Cerebellar nuclear complex (tissue), 1 donor: ENCODE results near the gene TEX48.

Experiments used
- DNase-seq, 2 experiments: peaks; one replicate each; lab custom pipeline; 2025; lab: John Stamatoyannopoulos, UW

The TEX48 gene

DNA sequence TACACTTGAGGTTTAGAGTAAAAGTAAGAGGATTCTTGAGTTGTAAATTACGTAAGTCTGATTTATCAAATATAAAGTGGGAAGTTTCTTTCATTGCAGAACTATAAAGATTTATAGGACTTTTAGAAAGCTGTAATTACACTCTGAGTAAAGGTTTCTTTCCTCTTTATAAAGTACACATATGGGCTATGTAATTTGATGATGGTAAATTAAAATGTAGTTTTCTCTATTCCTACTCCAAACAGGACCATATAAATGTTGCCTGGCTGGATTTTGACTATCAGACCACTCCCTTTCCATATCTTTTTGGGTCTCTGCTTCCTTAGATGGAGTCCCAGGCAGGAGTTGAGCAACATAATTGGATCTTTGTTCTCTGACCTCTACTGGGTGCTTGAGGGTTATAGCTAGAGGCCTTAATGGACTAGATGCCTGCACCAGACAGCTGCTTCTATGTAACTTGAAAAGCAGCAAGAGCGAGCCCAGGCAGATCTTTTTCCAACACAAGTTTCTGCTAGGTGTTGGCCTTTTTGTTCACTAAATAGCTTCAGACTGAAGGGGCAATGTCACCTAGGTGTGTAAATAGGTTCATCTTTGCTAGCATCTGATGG lies 11.4 kb upstream of the TEX48 start:
- DNase-seq = no peak

DNA sequence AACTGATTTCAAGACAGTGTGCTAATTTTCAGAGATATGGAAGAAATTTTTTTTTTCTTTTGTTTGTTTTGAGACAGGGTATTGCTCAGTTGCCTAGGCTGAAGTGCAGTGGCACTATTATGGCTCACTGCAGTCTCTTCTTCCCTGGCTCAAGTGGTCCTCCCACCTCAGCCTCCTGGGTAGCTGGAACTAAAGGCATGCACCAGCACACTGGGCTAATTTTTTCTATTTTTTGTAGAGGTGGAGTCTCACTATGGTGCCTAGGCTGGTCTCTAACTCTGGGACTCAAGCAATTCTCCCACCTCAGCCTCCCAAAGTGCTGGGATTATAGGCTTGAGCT lies 9.9 kb upstream of the TEX48 start:
- DNase-seq = no peak

DNA sequence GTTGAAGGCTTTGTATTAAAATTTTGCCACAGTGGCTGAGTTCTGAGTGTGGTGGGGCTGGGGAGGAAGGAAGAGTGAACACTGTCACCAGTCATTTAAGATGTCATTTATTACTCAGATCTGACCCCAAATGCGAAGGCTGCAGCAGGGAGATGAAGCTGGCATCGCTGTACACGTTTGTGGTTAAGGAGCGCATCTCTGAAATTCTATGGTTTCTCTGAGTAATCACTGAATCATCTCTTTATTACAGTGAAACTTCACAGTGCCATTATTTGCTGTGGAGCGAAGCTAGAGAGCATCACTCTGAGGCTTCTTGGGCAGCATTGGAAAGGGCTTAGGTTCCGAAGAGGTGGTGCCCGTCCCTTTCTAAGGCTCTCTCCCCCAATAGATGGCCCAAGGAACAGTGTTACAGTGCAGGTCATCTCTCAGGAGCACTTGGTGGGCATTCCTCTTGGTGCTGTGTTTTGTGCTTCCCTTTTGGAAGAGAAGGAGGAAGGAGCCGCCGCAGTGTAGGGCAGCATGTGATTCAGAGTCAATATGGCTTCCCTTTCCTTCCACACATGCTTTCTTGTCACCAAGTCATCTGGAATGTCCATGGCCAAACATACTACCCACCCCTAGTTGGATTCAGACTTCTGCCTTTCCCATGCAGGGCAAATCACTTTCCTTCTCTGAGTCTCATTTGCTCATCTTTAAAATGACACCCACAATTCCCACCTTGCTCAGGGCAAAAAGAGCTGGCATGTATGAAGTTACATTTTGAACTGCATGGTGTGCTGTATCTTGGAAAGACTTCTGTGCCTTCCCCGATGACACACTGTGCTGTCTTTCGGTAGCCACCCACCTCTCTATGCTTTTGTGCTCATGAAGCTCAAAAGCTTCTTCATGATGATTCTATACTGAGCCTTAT lies 9.3 kb upstream of the TEX48 start:
- DNase-seq = no peak

DNA sequence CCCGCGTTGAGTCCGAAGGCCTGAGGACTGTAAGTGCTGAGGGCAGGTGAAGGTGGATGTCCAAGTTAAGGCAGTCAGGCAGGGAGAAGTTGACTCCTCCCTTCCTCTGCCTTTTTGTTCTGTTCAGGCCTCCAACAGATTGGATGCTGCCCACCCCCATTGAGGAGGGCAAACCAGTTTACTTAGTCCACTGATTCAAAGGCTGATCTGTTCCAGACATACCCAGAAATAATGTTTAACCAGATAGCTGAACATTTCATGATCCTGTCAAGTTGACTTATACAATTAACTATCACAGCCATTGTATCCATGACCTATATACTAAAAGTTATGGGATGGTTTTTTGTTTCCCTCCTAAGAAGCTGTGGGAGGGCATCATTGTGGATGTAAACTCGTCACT lies 8.3 kb upstream of the TEX48 start:
- no peak for DNase-seq

DNA sequence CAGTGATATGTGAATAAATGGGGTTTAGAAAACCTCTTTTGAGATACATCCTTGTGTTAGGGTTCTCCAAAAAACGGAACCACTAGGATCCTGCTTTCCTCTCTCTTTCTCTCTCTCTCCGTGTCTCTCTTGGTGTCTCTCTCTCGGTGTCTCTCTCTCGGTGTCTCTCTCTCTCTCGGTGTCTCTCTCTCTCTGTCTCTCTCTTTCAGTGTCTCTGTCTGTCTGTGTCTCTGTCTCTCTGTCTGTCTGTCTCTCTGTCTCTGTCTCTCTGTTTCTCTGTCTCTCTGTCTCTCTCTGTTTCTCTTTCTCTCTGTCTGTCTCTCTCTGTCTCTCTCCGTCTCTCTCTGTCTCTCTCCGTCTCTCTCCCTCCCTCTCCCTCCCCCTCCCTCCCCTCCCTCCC lies 7.8 kb upstream of the TEX48 start:
- no peak for DNase-seq

DNA sequence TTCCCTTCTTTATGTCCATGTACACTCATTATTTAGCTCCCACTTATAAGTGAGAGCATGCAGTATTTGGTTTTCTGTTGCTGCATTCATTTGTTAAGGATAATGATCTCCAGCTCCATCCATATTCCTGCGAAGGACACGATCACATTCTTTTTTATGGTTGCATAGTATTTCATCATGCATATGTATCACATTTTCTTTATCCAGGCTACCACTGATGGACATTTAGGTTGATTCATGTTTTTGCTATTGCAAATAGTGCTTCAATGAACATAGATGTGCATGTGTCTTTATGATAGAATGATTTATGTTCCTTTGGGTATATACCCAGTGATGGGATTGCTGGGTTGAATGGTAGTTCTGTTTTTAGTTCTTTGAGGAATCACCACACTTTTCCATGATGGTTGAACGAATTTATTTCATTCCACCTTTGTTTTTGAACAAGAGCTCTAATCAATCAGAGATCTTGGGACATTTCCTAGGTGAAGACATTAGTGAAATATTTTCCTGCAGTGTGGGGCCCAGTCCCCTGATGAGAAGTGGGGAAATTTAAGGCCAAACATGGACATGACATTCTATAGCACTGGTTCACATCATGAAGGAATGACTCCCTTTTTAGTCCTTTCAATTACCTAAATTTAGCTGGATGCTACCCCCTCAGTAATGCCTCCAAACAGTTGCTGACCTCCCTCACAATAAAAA lies 7.1 kb upstream of the TEX48 start:
- no peak for DNase-seq

DNA sequence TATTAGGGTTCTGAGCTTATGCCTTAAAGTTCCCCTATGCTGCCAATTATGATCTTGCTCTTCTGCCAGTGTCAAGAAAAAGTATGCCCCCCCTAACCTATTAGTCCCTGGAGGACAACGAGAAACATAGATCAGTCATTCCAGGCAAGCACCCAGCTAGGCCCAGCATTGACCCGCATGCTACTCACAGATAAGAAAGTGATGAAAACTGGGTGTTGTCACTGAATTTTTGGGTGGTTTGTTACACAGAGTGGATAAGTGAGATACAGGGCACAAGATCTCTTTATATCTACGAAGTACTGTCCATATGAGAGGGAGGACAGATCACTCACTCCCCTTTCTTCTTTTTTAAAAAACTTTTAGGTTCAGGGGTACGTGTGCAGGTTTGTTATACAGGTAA lies 6.4 kb upstream of the TEX48 start:
- no peak for DNase-seq

DNA sequence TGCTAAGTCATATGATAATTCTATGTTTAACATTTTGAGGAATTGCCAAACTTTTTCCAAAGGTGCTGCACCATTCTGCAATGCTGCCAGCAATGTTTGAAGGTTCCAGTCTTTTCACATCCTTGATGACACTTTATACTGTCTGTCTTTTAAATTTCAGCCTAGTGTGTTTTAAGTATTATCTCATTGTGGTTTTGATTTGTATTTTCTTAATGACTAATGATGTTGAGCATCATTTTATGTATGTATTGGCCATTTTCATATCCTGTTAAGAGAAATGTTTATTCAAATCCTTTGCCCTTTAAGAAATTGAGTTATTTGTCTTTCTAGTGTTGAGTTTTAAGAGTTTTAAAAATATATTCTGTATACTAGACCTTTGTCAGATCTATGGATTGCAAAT lies 5.0 kb upstream of the TEX48 start:
- DNase-seq = no peak

DNA sequence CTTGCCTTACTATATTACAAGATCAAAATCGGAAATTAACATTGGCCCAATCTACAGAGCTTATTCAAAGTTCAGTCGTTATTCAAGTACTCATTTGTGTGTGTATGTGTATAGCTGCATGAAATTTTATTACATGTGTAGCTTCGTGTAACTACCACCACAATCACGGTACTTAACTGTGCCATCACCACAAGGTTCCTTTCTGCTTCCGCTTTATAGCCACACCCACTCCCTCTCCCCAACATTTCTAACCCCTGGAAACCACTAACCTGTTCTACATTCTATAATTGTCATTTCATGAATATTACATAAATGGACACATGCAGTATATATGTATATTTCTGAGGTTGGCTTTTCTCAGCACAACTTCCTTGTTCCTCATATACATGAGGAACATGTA lies 4.0 kb upstream of the TEX48 start:
- no peak for DNase-seq

DNA sequence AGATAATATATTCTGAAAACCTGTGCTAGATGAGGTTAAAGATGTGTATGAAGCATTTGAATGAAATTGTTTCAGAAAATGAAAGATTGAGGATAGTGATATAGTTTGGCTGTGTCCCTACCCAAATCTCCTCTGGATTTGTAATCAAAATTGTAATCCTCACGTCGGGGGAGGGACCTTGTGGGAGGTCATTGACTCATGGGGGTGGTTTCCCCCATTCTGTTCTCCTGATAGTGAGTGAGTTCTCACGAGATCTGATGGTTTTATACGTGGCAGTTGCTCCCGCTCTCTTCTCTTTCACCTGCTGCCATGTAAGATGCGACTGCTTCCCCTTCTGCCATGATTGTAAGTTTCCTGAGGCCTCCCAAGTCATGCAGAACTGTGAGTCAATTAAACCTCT lies 2.0 kb upstream of the TEX48 start:
- DNase-seq = no peak

DNA sequence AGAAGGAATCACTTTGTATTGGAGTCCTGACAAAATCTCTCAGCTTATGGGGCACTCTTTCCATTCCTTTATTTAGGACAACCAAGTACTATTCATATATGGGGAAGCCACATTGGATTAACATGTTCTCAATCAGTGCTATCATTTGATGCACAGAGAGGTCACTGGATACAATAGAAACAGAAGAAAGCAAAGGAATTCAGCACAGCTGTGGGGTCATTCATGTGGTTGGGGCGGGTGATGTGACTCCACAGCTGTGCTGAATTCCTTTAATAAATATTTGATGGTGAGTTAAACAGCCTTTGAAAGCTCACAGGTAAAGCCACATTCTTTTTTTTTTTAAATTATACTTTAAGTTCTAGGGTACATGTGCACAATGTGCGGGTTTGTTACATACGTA lies 854 bp upstream of the TEX48 start:
- no peak for DNase-seq

DNA sequence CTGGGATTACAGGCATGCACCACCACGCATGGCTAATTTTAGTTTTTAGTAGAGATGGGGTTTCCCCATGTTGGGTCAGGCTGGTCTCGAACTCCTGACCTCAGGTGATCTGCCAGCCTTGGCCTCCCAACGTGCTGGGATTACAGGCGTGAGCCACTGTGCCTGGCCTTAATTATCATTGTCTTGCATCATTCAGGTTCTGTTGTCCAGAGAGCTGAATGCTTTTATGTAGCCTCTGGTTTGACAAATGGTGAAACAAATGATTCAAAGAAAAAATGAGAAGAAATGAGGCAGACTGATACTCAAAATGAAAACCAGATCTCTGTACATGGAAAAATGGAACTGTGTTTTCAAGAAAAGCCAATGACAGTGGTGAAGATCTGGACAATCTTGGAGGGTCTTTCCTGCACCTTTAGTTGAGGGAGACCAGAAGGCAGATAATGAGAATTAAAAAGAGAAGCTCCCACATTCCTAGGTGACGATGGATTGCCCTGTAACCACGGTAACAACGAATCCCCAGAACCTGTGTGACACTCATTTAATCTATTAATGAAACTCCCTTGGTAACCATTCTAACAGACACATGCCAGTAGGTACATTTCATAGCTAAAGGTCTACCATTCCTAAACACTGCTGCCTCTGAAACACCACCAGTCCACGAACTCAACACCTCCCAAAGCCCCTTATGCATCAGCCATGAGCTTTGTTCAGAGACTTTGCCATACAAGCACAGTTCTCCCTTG lies 1.6 kb downstream of the TEX48 start:
- DNase-seq = no peak

DNA sequence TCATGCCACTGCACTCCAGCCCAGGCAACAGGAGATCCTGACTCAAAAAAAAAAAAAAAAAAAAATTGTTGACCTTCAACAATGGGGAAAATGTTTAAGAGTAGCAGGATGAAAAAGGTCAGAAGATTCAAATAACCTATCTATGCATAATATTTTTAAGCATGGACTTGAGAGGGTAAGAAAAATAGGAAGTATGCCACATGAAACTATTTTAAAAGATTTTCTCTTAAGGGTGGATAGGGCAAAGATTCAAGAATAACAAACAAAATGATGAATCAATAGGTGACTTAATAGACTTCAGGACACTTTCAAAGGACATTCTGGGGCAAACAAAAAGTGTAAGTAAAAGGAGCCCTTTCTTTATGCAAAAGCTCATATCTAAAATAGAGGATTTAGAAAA lies 3.2 kb downstream of the TEX48 start:
- DNase-seq = no peak

DNA sequence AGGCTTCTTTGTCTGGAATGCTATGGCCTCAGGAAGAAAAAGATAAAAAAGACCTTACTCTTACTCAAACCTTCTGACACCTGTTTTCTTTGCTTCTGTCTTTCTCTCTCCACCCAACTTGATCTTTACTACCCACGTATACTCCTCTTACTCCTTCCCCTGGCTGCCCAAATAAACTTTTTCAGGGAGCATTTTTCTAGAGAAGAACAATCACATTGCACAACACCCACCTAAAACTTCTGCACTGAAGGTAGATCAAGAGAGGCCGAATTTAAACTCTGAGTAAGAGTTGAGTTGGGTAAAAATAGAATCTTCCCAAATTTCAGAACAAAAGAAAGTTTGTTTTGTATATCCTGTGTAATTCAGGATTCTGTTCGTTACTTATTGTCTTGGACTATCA lies 3.9 kb downstream of the TEX48 start:
- no peak for DNase-seq

DNA sequence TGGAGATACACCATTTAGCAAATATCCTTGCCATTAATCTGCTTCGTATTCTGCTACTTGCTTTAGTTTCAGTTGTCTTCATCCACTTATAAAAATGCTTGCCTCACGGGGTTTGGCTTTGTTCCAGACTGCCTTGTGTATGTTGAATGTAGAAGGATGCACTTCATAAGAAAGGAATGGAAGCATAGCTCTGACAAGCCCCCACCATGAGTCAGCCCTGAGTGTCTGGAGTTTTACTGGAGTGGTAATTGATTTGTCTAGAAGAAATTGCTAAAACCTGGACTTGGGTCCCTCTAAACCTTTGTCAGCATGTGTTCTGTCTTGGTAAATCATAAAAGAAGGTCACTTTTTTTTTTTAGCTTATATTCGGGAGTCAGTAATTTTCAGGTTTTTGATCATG lies 4.6 kb downstream of the TEX48 start:
- no peak for DNase-seq

DNA sequence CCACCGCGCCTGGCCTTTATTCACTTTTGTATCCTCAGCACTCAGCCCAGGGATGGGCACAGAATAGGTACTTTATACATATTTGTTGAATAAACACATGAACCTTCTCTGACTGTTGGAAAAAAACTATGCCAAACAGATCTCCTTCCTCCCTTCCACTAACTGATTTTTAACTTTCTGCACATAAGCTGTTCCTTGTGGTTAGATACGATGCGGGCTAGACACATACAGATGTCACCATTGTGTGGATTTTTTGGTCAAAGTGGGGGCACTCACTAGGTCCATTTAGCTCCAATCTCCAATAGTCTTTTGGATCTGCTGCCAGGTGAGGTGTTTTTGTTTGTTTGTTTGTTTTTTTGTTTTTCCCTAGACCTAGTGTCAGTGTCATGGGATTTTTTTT lies 5.1 kb downstream of the TEX48 start:
- no peak for DNase-seq

DNA sequence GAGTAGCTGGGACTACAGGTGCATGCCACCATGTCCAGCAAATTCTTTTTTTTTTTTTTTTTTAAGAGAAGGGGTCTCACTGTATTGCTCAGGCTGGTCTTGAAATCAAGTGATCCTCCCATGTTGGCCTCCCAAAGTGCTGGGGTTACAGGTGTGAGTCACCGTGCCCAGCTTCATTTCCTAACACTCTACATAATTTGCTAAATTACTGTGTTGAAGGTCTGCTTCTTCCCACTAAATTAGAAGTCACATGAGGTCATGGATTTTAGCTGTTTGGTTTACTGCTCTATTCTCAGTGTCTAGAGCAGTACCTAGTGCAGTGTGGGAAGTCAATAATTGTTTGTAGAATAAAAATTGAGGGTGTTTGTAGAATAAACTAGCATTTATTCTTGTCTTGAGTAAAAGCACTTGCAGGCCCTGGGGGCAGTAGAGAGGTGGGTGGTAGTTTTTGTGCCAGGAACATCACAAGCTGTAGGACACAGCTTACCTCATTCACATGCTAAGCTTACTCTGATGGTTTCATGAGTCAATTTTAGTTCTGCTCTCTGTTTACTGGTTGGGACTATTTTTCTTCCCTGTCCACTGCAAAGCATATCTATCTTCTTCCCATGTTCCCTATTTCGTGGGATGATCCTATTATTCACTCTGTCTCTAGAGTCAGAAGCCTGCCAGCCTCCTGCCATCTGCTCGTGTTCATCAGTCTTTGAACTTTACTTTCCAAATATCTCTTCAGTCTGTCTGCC lies 7.0 kb downstream of the TEX48 start:
- no peak for DNase-seq

DNA sequence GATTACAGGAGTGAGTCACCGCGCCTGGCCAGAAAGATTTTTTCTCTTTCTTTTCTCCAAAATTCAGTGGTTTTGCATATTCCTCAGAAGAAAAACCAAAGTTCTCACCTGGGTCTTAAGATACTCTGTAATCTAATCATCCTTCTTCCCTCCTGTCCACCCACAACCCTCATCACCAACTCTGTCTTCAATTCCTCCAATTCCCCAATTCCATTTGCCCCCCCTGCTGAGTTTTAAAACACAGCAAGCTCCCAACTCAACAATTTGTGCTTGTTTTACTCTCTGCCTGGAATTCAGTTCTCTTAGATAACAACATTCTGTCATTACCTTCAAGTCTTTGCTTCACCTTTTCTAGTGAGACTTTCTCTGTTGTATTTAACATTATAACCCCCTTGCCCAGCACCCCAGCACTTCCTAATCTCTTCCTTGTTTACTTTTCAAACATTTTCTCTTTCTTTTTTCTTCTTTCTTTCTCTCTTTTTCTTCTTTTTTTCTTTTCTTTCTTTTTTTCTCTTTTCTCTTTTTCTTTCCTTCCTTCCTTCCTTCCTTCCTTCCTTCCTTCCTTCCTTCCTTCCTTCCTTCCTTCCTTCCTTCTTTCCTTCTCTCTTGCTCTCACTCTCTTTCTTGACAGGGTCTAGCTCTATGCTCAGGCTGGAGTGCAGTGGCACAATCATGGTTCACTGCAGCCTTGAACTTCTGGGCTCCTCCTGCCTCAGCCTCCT lies 7.8 kb downstream of the TEX48 start:
- no peak for DNase-seq

DNA sequence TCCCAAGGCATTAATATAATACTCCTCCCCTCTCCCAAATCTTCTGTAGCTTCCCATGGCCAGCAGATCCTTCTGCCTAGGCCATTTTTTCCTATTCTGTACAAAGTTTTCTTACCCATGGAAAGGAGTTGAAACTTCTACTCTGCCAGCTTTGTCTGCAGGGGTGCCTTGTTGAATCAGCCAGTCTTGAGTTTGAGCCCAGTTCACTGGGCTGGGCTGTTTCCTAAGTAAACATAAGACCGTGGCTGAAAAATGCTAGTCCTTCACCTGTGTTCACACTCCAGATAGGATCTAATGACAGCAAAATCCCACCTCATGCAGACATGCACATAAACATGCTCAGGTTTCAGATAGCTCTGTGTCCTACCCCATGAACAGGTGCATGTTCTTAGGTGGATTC lies 10.4 kb downstream of the TEX48 start:
- DNase-seq = no peak

DNA sequence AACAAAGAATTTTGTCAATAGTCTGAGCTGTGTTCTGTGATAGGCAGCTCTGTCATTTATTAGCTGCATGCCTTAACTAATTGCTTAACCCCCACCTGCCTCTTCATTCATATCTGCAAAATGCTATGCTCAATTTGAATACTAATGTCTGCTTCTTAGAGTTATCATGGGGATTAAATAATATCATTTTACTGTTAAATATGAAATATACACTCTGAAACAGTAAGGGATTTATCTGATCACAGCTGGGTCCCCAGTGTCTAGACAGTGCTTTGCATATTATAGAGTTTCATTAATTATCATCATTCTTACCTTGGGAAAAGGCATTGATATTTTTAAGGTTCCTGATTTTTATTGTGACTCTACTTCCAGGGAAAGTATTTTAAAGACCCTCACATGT lies 12.0 kb downstream of the TEX48 start:
- no peak for DNase-seq

DNA sequence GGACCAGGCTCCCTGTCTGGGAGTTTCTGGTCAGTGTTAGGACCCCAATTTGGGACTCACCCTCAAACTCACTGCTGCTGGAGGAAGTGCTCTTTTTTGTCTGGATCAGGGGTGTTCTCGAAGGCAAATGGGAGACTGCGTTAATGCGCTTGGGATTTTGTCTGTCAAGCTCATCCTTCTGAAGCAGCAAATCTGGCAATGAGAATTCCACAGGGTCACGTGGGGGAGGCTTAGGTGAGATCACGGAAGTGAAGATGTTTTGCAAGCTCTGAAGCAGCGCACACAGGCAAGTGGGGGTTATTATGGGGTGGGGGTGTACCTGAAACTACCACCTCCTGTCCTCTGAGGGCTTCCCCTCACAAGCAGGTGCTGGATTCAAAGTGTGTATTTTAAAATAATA lies 13.8 kb downstream of the TEX48 start:
- no peak for DNase-seq
